Skin of body (tissue), 2 donors: ENCODE measurements around the gene ANKRD6. TPM values are rescaled to one million over a fixed set of nuclear protein-coding genes. Genes with fewer than 3 reads are reported as not detected.
"Not testable (repeated sequence)": the region's sequence is repeated elsewhere in the genome, so short reads cannot be mapped to it uniquely, and the experiment has no call there.

Source experiments
- DNase-seq: peaks from one replicate; lab custom pipeline; 2025; lab: John Stamatoyannopoulos, UW
- total RNA-seq: library from RNA; depleted of rRNA; stranded (reverse); fragments of >200 nt; gene quantifications from one replicate; pipeline ENCODE4 v1.2.3, GENCODE V29; 2014

The ANKRD6 gene
- total RNA-seq, 1 donor from 2014 or later, result 8.8 TPM

- DNase-seq, result not testable (repeated sequence)
Measured at GRCh38 chr6:89641581-89641980, 208.6 kb downstream of the ANKRD6 start.

GRCh38 chr6:89642956-89643355, 210.0 kb downstream of the ANKRD6 start:
- no peak for DNase-seq

- DNase-seq, result no peak
Measured at GRCh38 chr6:89643406-89643805, 210.5 kb downstream of the ANKRD6 start.

GRCh38 chr6:89644864-89645263, 211.9 kb downstream of the ANKRD6 start:
- DNase-seq, result no peak

- no peak for DNase-seq
Measured at GRCh38 chr6:89649682-89650081, 216.7 kb downstream of the ANKRD6 start.

- no peak for DNase-seq
Measured at GRCh38 chr6:89650579-89650978, 217.6 kb downstream of the ANKRD6 start.

- DNase-seq, result no peak
Measured at GRCh38 chr6:89655122-89655521, 222.2 kb downstream of the ANKRD6 start.

GRCh38 chr6:89657445-89658158, 224.7 kb downstream of the ANKRD6 start:
- no peak for DNase-seq

GRCh38 chr6:89660981-89661380, 228.0 kb downstream of the ANKRD6 start:
- no peak for DNase-seq

GRCh38 chr6:89661559-89661958, 228.6 kb downstream of the ANKRD6 start:
- DNase-seq, result no peak

GRCh38 chr6:89662659-89663223, 229.8 kb downstream of the ANKRD6 start:
- no peak for DNase-seq

- no peak for DNase-seq
Measured at GRCh38 chr6:89667872-89668556, 235.1 kb downstream of the ANKRD6 start.

- DNase-seq, result no peak
Measured at GRCh38 chr6:89669002-89669401, 236.1 kb downstream of the ANKRD6 start.

- no peak for DNase-seq
Measured at GRCh38 chr6:89670935-89671565, 238.1 kb downstream of the ANKRD6 start.

- DNase-seq, result peak; percentile 12
Measured at GRCh38 chr6:89675949-89676748, 243.2 kb downstream of the ANKRD6 start.

GRCh38 chr6:89678531-89678930, 245.6 kb downstream of the ANKRD6 start:
- DNase-seq, result no peak

GRCh38 chr6:89679215-89680120, 246.5 kb downstream of the ANKRD6 start:
- DNase-seq, result no peak

- DNase-seq, result no peak
Measured at GRCh38 chr6:89680150-89680549, 247.2 kb downstream of the ANKRD6 start.

- DNase-seq, result no peak
Measured at GRCh38 chr6:89680551-89680950, 247.6 kb downstream of the ANKRD6 start.

GRCh38 chr6:89681983-89682564, 249.1 kb downstream of the ANKRD6 start:
- no peak for DNase-seq
